Ovary (tissue), 9 donors: Measurements from ENCODE around the gene IL6R. TPM values are rescaled to one million over a fixed set of nuclear protein-coding genes. Genes with fewer than 3 reads are reported as not detected.
"Not testable (repeated sequence)": the region's sequence is repeated elsewhere in the genome, so short reads cannot be mapped to it uniquely, and the experiment has no call there.

Experiments used
- DNase-seq, 5 donors: peaks; one replicate each; pipeline ENCODE4 v3.0.0-alpha.2; 2019 to 2020
- H3K27ac ChIP-seq, 2 donors: fragments of 200-600 bp; one replicate each; pipeline versions ENCODE4 v1.5.1 to v1.8.0; 2019 to 2022
- H3K27me3 ChIP-seq: fragments of 200-600 bp; one replicate; pipeline ENCODE4 v1.8.0; 2022
- H3K36me3 ChIP-seq: fragments of 200-600 bp; sonication (generic); one replicate; pipeline ENCODE4 v1.5.1; 2019
- H3K4me1 ChIP-seq: one replicate; pipeline ENCODE4 v1.8.1; 2013; ENCODE audit warnings: mild to moderate bottlenecking, moderate library complexity; ENCODE audit not compliant: insufficient read depth
- H3K4me3 ChIP-seq: fragments of 200-600 bp; sonication (generic); one replicate; pipeline ENCODE4 v1.5.1; 2017
- H3K9me3 ChIP-seq, 2 donors: fragments of 200-600 bp in 1 of 2; sonication (generic) in 1 of 2; one replicate each; pipeline versions ENCODE4 v1.5.1 to v1.8.1; 2013 to 2019; ENCODE audit warnings: mild to moderate bottlenecking in 1 of 2, moderate library complexity in 1 of 2
- CTCF ChIP-seq, 3 donors: fragments of 450-650 bp in 2 of 3; fragments of 200-600 bp in 1 of 3; IDR thresholded peaks; one replicate each; pipeline versions ENCODE4 v1.5.1 to v1.8.0; 2016 to 2022; ENCODE audit warnings: antibody characterized with exemption in 3 of 3, mild to moderate bottlenecking in 1 of 3
- EP300 ChIP-seq: sonication (generic); formaldehyde crosslinking; IDR thresholded peaks from one replicate; pipeline ENCODE4 v1.6.1; 2017; ENCODE audit warnings: antibody characterized with exemption
- POLR2A ChIP-seq: fragments of 450-650 bp; IDR thresholded peaks from one replicate; pipeline ENCODE4 v1.6.1; 2017; ENCODE audit warnings: antibody characterized with exemption, mild to moderate bottlenecking, moderate library complexity
- WGBS, 3 donors: extraction: QIAGEN DNeasy Blood & Tissue Kit in 1 of 3; methylation state at CpG; one replicate each; pipeline versions ENCODE4 v1.1.5 to v1.1.7; 2013 to 2017; 5-methylcytosine and 5-hydroxymethylcytosine counted together
- intact Hi-C, 4 donors: fragments of 100-400 bp; cut with DNase I; formaldehyde crosslinking; loops; one replicate each; pipeline versions ENCODE4 v1.11.0 to v1.15.1; 2022 to 2023
- polyA plus RNA-seq, 2 donors: library from polyadenylated mRNA; stranded (reverse); fragments of 200-250 nt in 1 of 2; fragments of 350-450 nt in 1 of 2; fragmentation: Illumina TruSeq in 1 of 2; extraction: RNeasy Lipid Tissue Mini Kit (QIAGEN cat#74804) in 1 of 2; gene quantifications; one replicate each; pipeline ENCODE4 v1.2.3, GENCODE V29; 2013 to 2014
- total RNA-seq, 7 donors: library from RNA; depleted of rRNA in 2 of 7; stranded (reverse); fragments of >200 nt in 2 of 7; fragmentation: NEBNext Ultra II Directional in 3 of 7; extraction: Animal tissue kit (Norgen Biotek cat#: 25700) in 3 of 7; gene quantifications; one replicate each; pipeline versions ENCODE4 v1.1.0 to v1.2.4, GENCODE V29; 2016 to 2023
- donor health status: DM: no; HTN: no; CAD: no; lungs with moderate emphysema.
- donor health status: DM: no; HTN: no; CAD: no.
- donor health status: Bipolar disorder and iron deficiency.
- donor health status: DM: yes; HTN: yes; CAD: no.
- donor health status: DM: no; HTN: no; CAD: no.
- donor health status: DM: yes; HTN: yes; CAD: no.

The IL6R gene
- total and polyA plus RNA-seq, 9 donors, result 6.5 to 37.0 (median 12.2) TPM

GRCh38 chr1:154420961-154421924, 16.1 kb downstream of the IL6R start:
- H3K4me1 ChIP-seq, result peaks cover 29% of the 10 kb centered on the region
- no peak overlapping the region for H3K4me3 ChIP-seq
- H3K27ac ChIP-seq, result peak overlapping the region; percentile 73 to 97
- no peaks in the 10 kb centered on the region for H3K9me3 ChIP-seq
- H3K27me3 ChIP-seq, result no peaks in the 10 kb centered on the region
- TF ChIP-seq CTCF (IDR thresholded peaks at IDR 0.05) (no peak), EP300 (no peak), POLR2A (no peak)
- intact Hi-C loops, result no loop called here
- 83 to 91% (median 87%) methylated on average over 10 of the region's 10 CpGs for WGBS, 3 donors
- peak in 3 of 5 donors; percentile 27 to 37 (median 36) for DNase-seq
- H3K36me3 ChIP-seq, result no peaks in the 10 kb centered on the region

GRCh38 chr1:154422049-154422448, 16.9 kb downstream of the IL6R start:
- H3K4me3 ChIP-seq, H3K9me3 ChIP-seq, H3K27me3 ChIP-seq, intact Hi-C loops, H3K36me3 ChIP-seq: not testable (repeated sequence)
- H3K4me1 ChIP-seq, result peaks cover 29% of the 10 kb centered on the region
- 97 to 98% (median 97%) methylated on average over 8 of the region's 8 CpGs for WGBS, 3 donors
- H3K27ac ChIP-seq, result peak overlapping the region in 1 of 2 donors; percentile 22
- DNase-seq, result peak in 1 of 5 donors; percentile 7

GRCh38 chr1:154422521-154422920, 17.4 kb downstream of the IL6R start:
- Histone ChIP-seq H3K4me1 (peaks cover 29% of the 10 kb centered on the region), H3K27ac (peak overlapping the region in 1 of 2 donors; percentile 22), H3K36me3 (no peaks in the 10 kb centered on the region), H3K9me3 (no peaks in the 10 kb centered on the region), H3K27me3 (no peaks in the 10 kb centered on the region), H3K4me3 (no peak overlapping the region)
- peak in 1 of 5 donors; percentile 28 for DNase-seq
- intact Hi-C loops, result no loop called here
- 91 to 94% (median 93%) methylated on average over 9 of the region's 9 CpGs for WGBS, 3 donors
- TF ChIP-seq EP300, result no peak
- TF ChIP-seq CTCF (IDR thresholded peaks at IDR 0.05), result no peak
- no peak for TF ChIP-seq POLR2A

GRCh38 chr1:154423304-154423987, 18.3 kb downstream of the IL6R start:
- peak in 1 of 5 donors; percentile 7 for DNase-seq
- intact Hi-C loops, result no loop called here
- Histone ChIP-seq H3K27ac (peak overlapping the region in 1 of 2 donors; percentile 21), H3K9me3 (no peaks in the 10 kb centered on the region), H3K4me1 (peaks cover 28% of the 10 kb centered on the region), H3K4me3 (no peak overlapping the region), H3K27me3 (no peaks in the 10 kb centered on the region), H3K36me3 (no peaks in the 10 kb centered on the region)
- TF ChIP-seq EP300 (no peak), CTCF (IDR thresholded peaks at IDR 0.05) (no peak), POLR2A (no peak)
- WGBS, 3 donors, result 67 to 83% (median 82%) methylated on average over 5 of the region's 5 CpGs
